ENCODE results near the gene LRRC7.

DNA sequence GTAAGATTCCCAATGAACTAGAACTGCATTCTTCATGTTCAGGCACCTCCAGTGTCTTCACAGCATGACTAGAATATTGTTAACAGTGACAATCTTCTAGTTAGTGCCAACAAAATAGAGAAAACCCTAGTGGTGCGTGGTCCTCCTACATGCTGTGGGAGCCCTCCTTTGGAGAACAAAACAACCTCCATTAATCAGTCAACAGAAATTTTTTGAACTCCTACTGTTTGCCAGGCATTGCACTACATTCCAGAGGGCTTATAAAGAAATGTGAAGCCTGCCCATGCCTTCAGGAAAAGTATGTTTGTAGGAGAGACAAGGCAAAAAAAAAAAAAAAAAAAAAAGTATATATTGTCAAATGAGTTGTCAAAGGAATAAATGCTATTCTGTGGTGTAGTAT, 385.0 kb downstream of the LRRC7 start:
- TF ChIP-seq, protein P1, sequence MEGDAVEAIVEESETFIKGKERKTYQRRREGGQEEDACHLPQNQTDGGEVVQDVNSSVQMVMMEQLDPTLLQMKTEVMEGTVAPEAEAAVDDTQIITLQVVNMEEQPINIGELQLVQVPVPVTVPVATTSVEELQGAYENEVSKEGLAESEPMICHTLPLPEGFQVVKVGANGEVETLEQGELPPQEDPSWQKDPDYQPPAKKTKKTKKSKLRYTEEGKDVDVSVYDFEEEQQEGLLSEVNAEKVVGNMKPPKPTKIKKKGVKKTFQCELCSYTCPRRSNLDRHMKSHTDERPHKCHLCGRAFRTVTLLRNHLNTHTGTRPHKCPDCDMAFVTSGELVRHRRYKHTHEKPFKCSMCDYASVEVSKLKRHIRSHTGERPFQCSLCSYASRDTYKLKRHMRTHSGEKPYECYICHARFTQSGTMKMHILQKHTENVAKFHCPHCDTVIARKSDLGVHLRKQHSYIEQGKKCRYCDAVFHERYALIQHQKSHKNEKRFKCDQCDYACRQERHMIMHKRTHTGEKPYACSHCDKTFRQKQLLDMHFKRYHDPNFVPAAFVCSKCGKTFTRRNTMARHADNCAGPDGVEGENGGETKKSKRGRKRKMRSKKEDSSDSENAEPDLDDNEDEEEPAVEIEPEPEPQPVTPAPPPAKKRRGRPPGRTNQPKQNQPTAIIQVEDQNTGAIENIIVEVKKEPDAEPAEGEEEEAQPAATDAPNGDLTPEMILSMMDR (IDR thresholded peaks at IDR 0.05): no peak
- TF ChIP-seq, protein P2, sequence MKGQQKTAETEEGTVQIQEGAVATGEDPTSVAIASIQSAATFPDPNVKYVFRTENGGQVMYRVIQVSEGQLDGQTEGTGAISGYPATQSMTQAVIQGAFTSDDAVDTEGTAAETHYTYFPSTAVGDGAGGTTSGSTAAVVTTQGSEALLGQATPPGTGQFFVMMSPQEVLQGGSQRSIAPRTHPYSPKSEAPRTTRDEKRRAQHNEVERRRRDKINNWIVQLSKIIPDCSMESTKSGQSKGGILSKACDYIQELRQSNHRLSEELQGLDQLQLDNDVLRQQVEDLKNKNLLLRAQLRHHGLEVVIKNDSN (IDR thresholded peaks at IDR 0.05; ENCODE audit: borderline replicate concordance, low read depth): no peak
- TF ChIP-seq GATA2 (CRISPR knock-in tag; IDR thresholded peaks at IDR 0.05): no peak
- TF ChIP-seq JUND (IDR thresholded peaks at IDR 0.05): no peak

Measured in SK-N-SH (cell line).